ENCODE measurements around the gene CBLC. TPM values are rescaled to one million over a fixed set of nuclear protein-coding genes. Genes with fewer than 3 reads are reported as not detected.

The CBLC gene
- total RNA-seq, 1 donor from 2014 or later = not detected

DNA sequence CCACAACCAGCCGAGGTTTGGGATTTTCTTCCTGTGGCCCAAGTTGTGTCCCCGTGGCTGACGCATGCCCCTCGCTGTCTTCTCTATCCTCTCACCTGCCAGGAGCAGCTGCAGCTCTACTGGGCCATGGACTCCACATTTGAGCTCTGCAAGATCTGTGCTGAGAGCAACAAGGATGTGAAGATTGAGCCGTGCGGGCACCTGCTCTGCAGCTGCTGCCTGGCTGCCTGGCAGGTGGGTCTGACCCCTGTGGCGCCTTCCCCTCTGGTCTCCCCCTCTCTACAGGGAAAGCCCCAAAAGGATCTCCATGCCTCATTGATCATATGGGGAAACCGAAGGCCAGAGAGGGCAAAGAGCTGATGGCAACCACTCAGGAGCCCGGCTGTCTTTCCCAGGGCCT, 14.6 kb downstream of the CBLC start:
- H3K4me3 Mint-ChIP-seq = no peak overlapping the region
- POLR2A ChIA-PET = interaction anchor here (0.5 to 1.5 kb wide), 2 partner anchors 22 to 622 kb away, joined by 4 to 7 read pairs; no protein-coding TSS in a partner anchor
- DNase-seq (no peak), ATAC-seq (ENCODE audit: low read depth) (no peak)
- H3K4me1 Mint-ChIP-seq = peaks cover 12% of the 10 kb centered on the region
- intact Hi-C loops (cut with micrococcal nuclease) = no loop called here
- H3K36me3 Mint-ChIP-seq (ENCODE audit: low read depth) = no peaks in the 10 kb centered on the region
- no peak for TF ChIP-seq CTCF (IDR thresholded peaks at IDR 0.05)
- H3K27me3 Mint-ChIP-seq = peaks cover 4% of the 10 kb centered on the region
- H3K9me3 Mint-ChIP-seq = no peaks in the 10 kb centered on the region
- CTCF ChIA-PET = no interaction called here
- H3K27ac Mint-ChIP-seq = no peak overlapping the region

DNA sequence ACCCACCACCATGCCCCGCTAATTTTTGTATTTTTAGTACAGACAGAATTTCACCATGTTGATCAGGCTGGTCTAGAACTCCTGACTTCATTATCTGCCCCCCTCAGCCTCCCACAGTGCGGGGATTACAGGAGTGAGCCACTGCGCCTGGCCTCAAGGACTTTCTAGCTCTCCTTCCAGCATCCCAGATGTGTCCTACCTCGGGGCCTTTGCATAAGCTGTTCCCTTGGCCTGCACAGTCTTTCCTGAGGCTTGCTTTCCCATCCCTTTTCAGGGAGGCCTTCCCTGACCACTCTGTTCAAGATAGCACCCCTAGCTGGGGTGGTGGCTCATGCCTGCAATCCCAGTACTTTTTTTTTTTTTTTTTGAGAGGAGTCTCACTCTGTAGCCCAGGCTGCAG, 16.9 kb downstream of the CBLC start:
- CTCF ChIA-PET = interaction anchor here (1.2 to 1.4 kb wide), 2 partner anchors 10 to 71 kb away, joined by 3 to 4 read pairs; no protein-coding TSS in a partner anchor

GRCh38 chr19:44795398-44795987, 17.8 kb downstream of the CBLC start:
- Mint-ChIP-seq H3K27me3 (peaks cover 7% of the 10 kb centered on the region), H3K27ac (no peak overlapping the region), H3K4me1 (peaks cover 14% of the 10 kb centered on the region), H3K4me3 (no peak overlapping the region), H3K9me3 (no peaks in the 10 kb centered on the region), H3K36me3 (ENCODE audit: low read depth) (no peaks in the 10 kb centered on the region)
- TF ChIP-seq CTCF (IDR thresholded peaks at IDR 0.05) = no peak
- ChIA-PET POLR2A (interaction anchor here (0.7 to 1.2 kb wide), 2 partner anchors 72 to 161 kb away, joined by 3 read pairs; no protein-coding TSS in a partner anchor), CTCF (interaction anchor here (1.4 kb wide), 1 partner anchor 71 kb away, joined by 4 read pairs; no protein-coding TSS in a partner anchor)
- DNase-seq (no peak), ATAC-seq (ENCODE audit: low read depth) (peak; percentile 45)
- intact Hi-C loops (cut with micrococcal nuclease) = no loop called here

More for the DNA sequence above, 16.9 kb downstream of the CBLC start:
- H3K27me3 Mint-ChIP-seq = peaks cover 7% of the 10 kb centered on the region
- ATAC-seq (ENCODE audit: low read depth) = no peak
- POLR2A ChIA-PET = interaction anchor here (0.7 to 1.2 kb wide), 2 partner anchors 71 to 162 kb away, joined by 3 read pairs; no protein-coding TSS in a partner anchor
- H3K4me1 Mint-ChIP-seq = peaks cover 12% of the 10 kb centered on the region
- TF ChIP-seq CTCF (IDR thresholded peaks at IDR 0.05) = no peak
- no peak for DNase-seq
- intact Hi-C loops (cut with micrococcal nuclease) = no loop called here
- H3K36me3 Mint-ChIP-seq (ENCODE audit: low read depth) = no peaks in the 10 kb centered on the region
- H3K9me3 Mint-ChIP-seq = no peaks in the 10 kb centered on the region
- H3K4me3 Mint-ChIP-seq = no peak overlapping the region
- H3K27ac Mint-ChIP-seq = no peak overlapping the region

DNA sequence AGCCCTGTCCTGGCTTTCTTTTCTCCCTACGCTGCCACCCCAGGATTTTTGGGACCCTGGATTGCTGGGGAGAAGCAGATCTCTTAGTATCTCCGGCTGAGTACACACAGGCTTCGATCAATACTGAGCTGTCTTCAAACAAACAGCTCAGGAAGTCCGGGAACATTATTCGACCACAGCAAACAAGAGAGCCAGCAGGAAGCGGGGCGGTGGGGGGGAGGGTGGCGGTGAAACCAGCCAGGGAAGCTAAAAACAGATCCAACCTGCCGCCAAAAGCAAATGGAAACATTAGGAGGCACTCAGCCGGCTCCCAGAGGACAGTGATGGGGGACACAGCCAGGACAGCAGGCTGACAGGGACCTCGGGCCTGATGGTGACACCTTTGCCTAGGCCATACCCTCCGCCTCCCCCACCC, 19.0 kb downstream of the CBLC start:
- Mint-ChIP-seq H3K4me3 (no peak overlapping the region), H3K9me3 (no peaks in the 10 kb centered on the region), H3K36me3 (ENCODE audit: low read depth) (no peaks in the 10 kb centered on the region), H3K27me3 (peaks cover 7% of the 10 kb centered on the region), H3K4me1 (peaks cover 15% of the 10 kb centered on the region), H3K27ac (no peak overlapping the region)
- no peak for ATAC-seq (ENCODE audit: low read depth)
- CTCF ChIA-PET = no interaction called here
- TF ChIP-seq CTCF (IDR thresholded peaks at IDR 0.05) = no peak
- POLR2A ChIA-PET = no interaction called here
- no peak for DNase-seq
- intact Hi-C loops (cut with micrococcal nuclease) = no loop called here

DNA sequence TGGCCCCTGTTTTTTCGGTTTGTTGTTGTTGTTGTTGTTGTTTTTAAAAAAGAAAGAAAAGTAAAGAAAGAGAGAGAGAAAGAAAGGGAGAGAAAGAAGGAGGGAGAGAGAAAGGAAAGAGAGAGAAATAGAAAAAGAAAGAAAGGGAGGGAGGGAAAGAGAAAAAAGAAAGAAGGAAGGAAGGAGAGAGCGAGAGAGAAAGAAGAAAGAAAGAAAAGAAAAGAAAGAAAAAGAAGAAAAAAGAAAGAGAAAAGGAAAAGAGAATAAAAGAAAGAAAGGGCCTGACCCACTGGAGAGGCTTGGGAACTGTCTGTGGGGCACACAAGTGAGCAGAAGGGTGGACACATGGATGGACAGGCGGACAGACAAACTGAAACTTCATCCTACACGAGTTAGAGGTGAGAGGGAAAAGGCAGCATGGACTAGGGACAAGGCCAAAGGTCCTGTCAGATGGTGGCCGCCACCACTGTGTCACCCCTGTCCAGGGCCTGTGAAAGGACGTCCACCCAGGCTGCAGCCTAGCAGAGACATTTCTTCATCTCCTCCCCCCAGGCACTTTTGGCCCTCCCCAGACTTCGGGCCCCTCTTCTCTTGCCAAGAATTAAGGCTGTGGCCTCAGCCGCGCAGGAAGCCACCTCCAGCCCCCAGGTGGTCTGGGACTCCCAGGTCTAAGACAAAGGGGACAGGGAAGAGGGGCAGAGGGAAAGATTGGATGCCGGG, 22.1 kb downstream of the CBLC start:
- POLR2A ChIA-PET = no interaction called here
- H3K4me1 Mint-ChIP-seq = peaks cover 11% of the 10 kb centered on the region

More for the DNA sequence above, 22.1 kb downstream of the CBLC start:
- no peak for ATAC-seq (ENCODE audit: low read depth)
- H3K9me3 Mint-ChIP-seq = no peaks in the 10 kb centered on the region
- CTCF ChIA-PET = no interaction called here
- DNase-seq = no peak
- TF ChIP-seq CTCF (IDR thresholded peaks at IDR 0.05) = no peak
- H3K36me3 Mint-ChIP-seq (ENCODE audit: low read depth) = no peaks in the 10 kb centered on the region
- peaks cover 10% of the 10 kb centered on the region for H3K27me3 Mint-ChIP-seq
- intact Hi-C loops (cut with micrococcal nuclease) = loop anchor here (2.0 kb wide), 1 partner anchor 45 kb away; no protein-coding TSS in a partner anchor
- H3K4me3 Mint-ChIP-seq = no peak overlapping the region
- no peak overlapping the region for H3K27ac Mint-ChIP-seq

All from activated B cell treated with CpG ODN at 0.5 μM for 24 hours (primary cell).